DMS 273 (cell line): ENCODE results near the gene CDS1.
"Not testable (repeated sequence)": the region's sequence is repeated elsewhere in the genome, so short reads cannot be mapped to it uniquely, and the experiment has no call there.

Experiments
- DNase-seq: peaks from one replicate; lab custom pipeline; 2025; ENCODE audit not compliant: unreplicated experiment; lab: John Stamatoyannopoulos, UW

The CDS1 gene

GRCh38 chr4:84606645-84607044 is 23.7 kb downstream of the CDS1 start:
- no peak for DNase-seq

GRCh38 chr4:84611531-84611930 is 28.6 kb downstream of the CDS1 start:
- DNase-seq: no peak

- DNase-seq: no peak
These were observed 32.0 kb downstream of the CDS1 start for GRCh38 chr4:84614891-84615290.

DNA sequence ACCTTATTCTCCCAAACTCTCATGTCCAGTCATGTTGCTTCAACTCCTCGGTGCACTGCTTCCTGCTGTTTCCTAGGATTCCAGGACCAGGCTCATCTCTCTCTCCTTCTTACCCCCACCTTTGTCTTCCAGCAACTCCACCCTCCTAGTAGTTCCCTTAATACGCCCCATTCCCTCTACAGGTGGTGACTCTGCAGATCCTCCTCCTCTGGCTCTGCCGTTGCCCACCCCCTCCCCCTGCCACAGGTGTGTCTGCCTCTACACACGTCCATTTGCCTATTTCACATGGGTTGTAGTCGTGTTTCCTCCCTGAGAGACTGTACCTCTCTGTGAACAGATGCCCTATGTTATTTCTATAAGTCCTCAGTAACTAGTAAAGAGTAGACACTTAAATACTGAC is 32.4 kb downstream of the CDS1 start:
- DNase-seq: no peak

DNA sequence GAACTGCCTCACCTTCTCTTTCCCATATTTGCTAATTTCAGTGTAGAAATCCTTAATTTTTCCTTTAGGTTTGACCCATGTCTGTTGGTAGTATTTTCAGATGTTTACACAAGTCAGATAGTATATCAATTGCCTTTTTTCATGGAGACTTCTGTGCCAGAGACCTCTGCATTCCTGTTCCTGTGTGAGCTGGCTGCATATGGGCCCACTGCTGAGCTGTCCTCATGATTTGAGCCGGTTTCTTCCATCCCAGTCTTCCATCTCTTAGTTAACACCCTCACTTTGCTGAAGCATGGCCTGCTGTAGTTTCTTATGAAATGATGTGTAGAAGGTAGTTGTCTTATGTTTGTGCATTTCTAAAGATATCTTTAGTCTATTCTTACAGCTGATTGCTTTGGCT is 40.0 kb downstream of the CDS1 start:
- no peak for DNase-seq

DNA sequence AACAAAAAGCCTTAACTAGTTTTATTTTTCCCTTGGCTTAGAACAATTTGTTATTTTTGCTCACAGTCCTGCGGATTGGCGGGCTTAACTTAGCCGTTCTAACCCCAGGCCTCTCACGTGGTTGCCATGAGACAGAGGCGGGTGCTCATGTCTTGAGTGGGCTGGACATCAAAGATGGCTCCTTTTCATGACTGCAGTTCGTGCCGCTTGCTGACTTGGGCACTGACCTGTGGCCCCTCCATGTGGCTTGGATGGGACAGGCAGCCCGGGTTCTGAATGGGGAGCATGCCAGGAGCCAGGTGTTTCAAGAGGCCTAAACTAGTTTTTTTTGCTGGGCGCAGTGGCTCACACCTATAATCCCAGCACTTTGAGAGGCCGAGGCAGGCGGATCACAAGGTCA is 40.7 kb downstream of the CDS1 start:
- DNase-seq: no peak

- no peak for DNase-seq
These were observed 43.7 kb downstream of the CDS1 start for GRCh38 chr4:84626673-84627072.

DNA sequence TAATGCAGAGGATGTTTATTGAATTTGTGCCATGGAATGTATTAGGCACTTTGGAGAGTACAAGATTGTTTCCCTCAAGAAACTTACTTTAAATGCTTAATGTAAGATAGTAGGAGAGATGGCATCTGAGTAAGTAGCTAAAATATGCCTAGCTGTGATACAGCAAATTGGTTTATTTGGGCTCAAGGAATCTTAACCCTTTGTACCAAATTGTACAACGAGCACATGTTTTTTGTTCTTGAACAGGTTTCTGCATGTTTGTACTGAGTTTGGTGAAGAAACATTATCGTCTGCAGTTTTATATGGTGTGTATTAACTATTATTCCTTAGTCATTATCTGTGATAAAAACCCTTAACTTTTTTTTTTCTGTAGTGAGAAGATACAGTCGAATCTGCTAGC is 48.6 kb downstream of the CDS1 start:
- DNase-seq: no peak

GRCh38 chr4:84632092-84632491 is 49.2 kb downstream of the CDS1 start:
- DNase-seq: no peak

GRCh38 chr4:84634961-84635360 is 52.0 kb downstream of the CDS1 start:
- DNase-seq: no peak

DNA sequence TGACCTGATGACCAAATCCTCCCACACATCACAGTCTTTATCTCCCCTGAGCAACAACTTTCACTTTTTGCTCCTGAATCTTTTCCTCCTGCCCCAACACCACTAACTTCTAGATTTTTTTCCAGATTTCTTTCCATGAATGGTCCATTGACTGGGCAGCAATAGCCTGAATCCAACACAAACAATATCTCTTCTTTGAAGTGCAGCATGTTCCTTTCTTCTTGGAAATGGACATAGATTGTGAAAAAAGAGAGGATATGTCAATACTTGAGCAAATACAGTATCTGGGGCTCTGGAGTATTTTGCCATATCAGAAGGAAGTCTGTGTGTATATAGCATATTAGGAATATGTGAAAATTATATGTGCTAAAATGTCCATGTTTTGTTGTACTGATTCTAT is 55.2 kb downstream of the CDS1 start:
- DNase-seq: no peak

DNA sequence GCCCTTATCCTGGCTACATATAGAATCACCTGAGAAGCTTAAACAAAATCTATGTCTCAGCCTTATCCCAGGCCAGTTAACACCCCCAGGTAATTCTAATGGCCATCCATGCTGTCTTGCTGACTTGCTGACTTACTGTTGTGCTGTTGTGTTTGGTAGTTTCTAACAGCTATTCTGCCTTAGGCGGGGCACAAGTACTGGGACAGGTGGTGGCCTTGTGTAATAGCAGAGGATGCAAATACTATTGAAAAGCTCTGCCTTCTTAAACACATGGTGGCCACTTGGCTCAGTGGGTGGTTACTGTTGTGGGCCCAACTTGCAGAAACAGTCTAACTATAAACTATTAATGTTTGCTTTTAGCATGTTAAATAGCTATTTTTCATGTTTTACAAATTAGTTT is 56.2 kb downstream of the CDS1 start:
- no peak for DNase-seq

- DNase-seq: no peak
These were observed 61.2 kb downstream of the CDS1 start for GRCh38 chr4:84644087-84644486.

DNA sequence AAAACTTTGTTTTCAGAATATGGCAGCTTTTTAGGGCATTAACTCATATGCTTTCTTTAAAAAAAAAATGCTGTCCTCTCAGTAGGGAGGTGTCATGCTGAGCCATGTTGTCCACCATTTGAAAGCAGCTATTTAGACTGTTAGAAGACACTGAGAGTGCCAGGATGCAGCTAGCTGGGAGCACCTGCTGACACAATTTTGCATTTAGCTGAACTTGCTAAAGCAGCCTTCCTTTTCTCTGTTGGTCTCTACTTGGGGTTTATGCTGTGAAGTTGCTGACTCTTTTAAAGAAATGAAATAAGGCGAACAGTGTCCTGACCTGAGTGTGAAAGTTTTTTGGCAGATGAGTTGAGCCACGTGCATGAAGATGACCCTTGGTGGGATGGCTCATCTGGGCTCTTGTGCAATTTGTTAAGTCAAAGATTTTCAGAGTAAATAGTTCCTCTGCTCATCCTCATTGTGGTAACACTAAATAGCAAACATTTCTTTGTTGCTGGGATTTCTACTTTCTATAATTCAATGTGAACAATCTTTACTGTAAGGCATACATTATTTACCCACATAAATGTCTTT is 64.5 kb downstream of the CDS1 start:
- no peak for DNase-seq

- DNase-seq: no peak
These were observed 65.3 kb downstream of the CDS1 start for GRCh38 chr4:84648178-84648577.

- no peak for DNase-seq
These were observed 66.1 kb downstream of the CDS1 start for GRCh38 chr4:84648863-84649647.

- no peak for DNase-seq
These were observed 68.6 kb downstream of the CDS1 start for GRCh38 chr4:84651499-84651898.

DNA sequence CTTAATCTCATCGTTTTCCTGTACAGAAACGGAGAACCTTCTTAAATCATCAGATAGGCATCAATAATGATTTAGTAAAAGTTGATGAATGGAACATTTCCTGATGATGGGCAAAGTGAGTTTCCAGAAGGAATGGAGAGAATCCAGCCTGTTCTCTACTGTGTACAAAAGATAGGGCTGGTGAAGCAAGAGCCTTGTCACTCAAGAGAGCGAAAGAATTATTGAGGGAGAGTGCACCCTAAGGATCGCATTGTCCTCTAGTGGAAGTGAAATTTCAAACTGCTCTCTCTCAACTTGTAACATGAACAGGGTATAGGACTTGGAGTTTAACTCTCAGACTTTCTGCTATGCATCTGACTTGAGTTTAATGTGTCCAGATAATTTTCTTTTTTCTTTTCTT is 69.6 kb downstream of the CDS1 start:
- no peak for DNase-seq

DNA sequence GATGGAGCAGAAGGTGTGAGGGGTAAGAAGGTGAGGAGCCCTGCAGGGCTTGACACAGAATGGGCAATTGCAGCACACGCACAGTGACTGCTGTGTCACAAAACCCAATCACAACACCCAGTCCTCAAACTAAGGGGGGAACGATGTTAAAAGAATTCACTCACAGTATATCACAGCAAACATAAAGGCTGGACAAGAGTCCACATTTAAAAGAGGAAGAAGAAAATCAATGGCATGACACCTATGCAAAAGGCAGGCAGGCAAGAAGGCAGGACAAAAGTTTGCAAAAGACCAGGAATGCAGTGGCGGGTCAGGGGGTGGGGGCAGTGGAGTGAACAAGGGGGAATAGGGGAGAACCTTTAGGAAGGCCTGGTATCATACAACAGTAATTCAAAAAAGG is 77.7 kb downstream of the CDS1 start:
- DNase-seq: no peak

- no peak for DNase-seq
These were observed 78.4 kb downstream of the CDS1 start for GRCh38 chr4:84661191-84661939.

DNA sequence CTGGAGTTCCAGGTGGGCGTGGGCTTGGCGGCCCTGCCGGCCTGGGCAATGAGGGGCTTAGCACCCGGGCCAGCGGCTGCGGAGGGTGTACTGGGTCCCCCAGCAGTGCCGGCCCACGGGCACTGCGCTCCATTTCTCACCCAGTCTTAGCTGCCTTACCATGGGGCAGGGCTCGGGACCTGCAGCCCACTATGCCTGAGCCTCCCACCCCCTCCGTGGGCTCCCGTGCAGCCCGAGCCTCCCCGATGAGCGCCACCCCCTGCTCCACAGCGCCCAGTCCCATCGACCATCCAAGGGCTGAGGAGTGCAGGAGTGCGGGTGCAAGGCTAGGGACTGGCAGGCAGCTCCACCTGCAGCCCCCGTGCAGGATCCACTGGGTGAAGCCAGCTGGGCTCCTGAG is 81.8 kb downstream of the CDS1 start:
- not testable (repeated sequence) for DNase-seq

GRCh38 chr4:84666439-84666838 is 83.5 kb downstream of the CDS1 start:
- DNase-seq: no peak
